Hematopoietic multipotent progenitor cell treated with erythropoietin and hydrocortisone succinate and interleukin-3 and kit ligand, for 4 days (in vitro differentiated cells): ENCODE data around the gene GPR137.

Experiments used
- DNase-seq: peaks from one replicate; pipeline ENCODE4 v3.0.0-alpha.2; 2015

Gene GPR137

DNA sequence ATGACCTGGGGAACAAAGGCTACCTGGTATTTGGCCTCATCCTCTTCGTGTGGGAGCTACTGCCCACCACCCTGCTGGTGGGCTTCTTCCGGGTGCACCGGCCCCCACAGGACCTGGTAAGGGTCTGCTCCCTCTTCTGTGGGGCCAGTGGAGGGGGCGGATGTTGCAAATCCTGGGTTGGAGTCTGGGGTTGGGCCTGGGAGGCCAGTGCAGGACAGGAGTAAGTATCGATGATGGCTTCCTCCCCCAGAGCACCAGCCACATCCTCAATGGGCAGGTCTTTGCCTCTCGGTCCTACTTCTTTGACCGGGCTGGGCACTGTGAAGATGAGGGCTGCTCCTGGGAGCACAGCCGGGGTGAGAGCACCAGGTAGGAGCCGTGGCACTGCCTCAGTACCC is 2.7 kb downstream of the GPR137 start:
- DNase-seq = no peak

GRCh38 chr11:64289002-64289564 is 3.4 kb downstream of the GPR137 start:
- no peak for DNase-seq

- no peak for DNase-seq
These were observed 5.0 kb downstream of the GPR137 start for GRCh38 chr11:64290352-64291261.

GRCh38 chr11:64291262-64291751 is 5.7 kb downstream of the GPR137 start, which contains the start of gene KCNK4:
Gene KCNK4, plus strand, starts transcription at chr11:64291302. Its CDS starts 1,717 bp downstream, at chr11:64293019.
- DNase-seq = no peak

GRCh38 chr11:64291752-64292459 is 6.3 kb downstream of the GPR137 start:
- DNase-seq = no peak

- no peak for DNase-seq
These were observed 7.0 kb downstream of the GPR137 start for GRCh38 chr11:64292460-64293254.

- DNase-seq = no peak
These were observed 9.1 kb downstream of the GPR137 start for GRCh38 chr11:64294774-64295173.

GRCh38 chr11:64295760-64296159 is 10.1 kb downstream of the GPR137 start:
- DNase-seq = no peak

- no peak for DNase-seq
These were observed 10.6 kb downstream of the GPR137 start for GRCh38 chr11:64296236-64296635.

- DNase-seq = no peak
These were observed 11.4 kb downstream of the GPR137 start for GRCh38 chr11:64296830-64297698.

GRCh38 chr11:64297699-64298358 is 12.2 kb downstream of the GPR137 start:
- DNase-seq = peak; percentile 62

GRCh38 chr11:64298966-64299846 is 13.6 kb downstream of the GPR137 start:
- DNase-seq = peak; percentile 48

- no peak for DNase-seq
These were observed 14.4 kb downstream of the GPR137 start, which contains the start of gene CATSPERZ for GRCh38 chr11:64299847-64300648. Gene CATSPERZ, plus strand, starts transcription at chr11:64300358. Its CDS starts 53 bp downstream, at chr11:64300411.

DNA sequence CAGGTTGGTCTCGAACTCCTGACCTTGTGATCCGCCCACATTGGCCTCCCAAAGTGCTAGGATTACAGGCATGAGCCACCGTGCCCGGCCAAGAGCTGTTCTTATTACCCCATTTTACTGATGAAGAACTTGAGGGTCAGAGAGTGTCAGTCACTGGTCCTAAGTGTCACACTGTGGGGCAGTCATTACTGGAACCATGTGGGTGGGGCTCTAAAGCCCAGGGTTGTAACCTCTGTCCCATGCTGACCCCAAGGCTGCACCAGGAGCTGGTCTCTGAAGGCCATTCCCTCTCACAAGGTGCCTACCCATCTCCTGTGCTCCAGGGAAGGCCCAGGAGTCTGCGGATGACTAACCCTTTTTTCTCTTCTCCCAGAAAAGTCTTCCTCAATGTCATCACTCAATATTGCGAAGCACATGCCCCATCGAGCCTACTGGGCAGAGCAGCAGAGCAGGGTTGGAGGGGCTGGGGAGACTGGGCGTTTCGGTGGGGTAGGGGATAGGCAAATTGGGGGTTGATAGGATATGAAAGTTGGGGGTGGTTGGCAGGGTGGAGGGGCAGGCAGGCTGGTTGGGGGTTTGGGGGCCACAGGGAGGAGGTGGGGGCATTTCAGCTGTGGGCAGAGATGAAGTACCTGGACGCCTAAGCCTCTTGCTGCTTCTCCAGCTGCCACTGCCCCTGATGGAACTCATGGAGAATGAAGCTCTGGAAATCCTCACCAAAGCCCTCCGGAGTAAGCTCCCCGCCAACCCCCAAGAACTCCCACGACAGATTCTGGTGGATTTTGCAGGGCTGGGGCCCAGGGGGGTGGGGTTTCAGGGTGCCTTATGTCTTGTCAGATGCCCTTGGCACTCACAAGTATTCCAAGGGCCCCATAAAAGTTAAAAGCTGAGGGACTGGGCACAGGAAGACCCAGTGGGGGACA is 17.7 kb downstream of the GPR137 start:
- DNase-seq = no peak

DNA sequence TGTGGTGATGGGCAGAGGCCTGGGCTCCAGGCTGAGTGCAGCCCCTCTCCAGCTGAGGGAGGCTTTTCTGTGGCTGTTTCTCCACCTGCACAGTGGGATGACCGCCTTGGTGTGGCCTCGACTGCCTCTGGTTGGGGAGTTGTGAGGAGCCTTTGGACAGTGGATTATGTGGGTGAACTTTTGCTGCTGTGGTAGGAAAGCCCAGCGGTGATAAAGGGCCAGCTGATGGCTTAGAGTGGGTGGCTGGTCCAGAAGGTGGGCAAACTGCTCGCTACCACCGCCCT is 18.3 kb downstream of the GPR137 start:
- no peak for DNase-seq

GRCh38 chr11:64304316-64305072 is 18.8 kb downstream of the GPR137 start:
- peak; percentile 98 for DNase-seq

GRCh38 chr11:64305075-64305690 is 19.5 kb downstream of the GPR137 start, which contains the start of gene ESRRA:
Gene ESRRA, plus strand, starts transcription at chr11:64305524. Its CDS starts 1,656 bp downstream, at chr11:64307180.
- peak; percentile 100 for DNase-seq
